Measurements from ENCODE around the gene KRTAP23-1. TPM values are rescaled to one million over a fixed set of nuclear protein-coding genes. Genes with fewer than 3 reads are reported as not detected.

KRTAP23-1 gene, protein sequence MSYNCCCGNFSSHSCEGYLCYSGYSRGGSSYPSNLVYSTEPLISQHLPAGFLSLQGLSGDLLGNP
- total RNA-seq (2014; rRNA removed) (not detected in 2 replicates), Bru-seq, nascent RNA (not detected), BruChase-seq, experiment 1, labeled RNA remaining after a 6-hour chase (not detected), BruChase-seq, experiment 2, labeled RNA remaining after a 2-hour chase (not detected)
- long read RNA-seq, result 0 reads

DNA sequence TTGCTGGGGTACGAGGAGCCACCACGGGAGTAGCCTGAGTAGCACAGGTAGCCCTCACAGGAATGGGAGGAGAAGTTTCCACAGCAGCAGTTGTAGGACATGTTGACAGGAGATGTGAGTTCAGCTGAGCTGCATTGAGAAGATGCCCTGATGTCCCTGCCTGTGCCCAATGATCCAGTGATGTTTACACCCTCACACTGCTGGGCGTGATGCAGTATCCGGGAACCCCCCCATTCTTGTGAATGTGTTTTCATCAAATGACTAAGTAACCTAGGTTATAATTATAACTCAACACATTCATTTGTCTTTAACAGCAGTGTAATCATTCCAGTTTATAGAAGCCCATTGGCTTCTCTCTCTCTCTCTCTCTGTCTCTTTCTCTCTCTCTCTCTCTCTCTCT, at the start of gene KRTAP23-1:
KRTAP23-1 (minus strand) TSS at position 101 of the 400 bp plus-strand sequence; CDS start at position 101, 0 bp downstream.
- TF ChIP-seq EZH2 (IDR thresholded peaks at IDR 0.05; ENCODE audit: low read length, unreplicated experiment) (no peak), EZH2phosphoT487 (IDR thresholded peaks at IDR 0.05; ENCODE audit: borderline replicate concordance, low read length) (no peak)
- TF ChIP-seq, protein P1, sequence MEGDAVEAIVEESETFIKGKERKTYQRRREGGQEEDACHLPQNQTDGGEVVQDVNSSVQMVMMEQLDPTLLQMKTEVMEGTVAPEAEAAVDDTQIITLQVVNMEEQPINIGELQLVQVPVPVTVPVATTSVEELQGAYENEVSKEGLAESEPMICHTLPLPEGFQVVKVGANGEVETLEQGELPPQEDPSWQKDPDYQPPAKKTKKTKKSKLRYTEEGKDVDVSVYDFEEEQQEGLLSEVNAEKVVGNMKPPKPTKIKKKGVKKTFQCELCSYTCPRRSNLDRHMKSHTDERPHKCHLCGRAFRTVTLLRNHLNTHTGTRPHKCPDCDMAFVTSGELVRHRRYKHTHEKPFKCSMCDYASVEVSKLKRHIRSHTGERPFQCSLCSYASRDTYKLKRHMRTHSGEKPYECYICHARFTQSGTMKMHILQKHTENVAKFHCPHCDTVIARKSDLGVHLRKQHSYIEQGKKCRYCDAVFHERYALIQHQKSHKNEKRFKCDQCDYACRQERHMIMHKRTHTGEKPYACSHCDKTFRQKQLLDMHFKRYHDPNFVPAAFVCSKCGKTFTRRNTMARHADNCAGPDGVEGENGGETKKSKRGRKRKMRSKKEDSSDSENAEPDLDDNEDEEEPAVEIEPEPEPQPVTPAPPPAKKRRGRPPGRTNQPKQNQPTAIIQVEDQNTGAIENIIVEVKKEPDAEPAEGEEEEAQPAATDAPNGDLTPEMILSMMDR (conservative IDR thresholded peaks at IDR 0.05; ENCODE audit: low read depth, low read length), result no peak
- no TSS peak for BruUV-seq (replicated peaks)

DNA sequence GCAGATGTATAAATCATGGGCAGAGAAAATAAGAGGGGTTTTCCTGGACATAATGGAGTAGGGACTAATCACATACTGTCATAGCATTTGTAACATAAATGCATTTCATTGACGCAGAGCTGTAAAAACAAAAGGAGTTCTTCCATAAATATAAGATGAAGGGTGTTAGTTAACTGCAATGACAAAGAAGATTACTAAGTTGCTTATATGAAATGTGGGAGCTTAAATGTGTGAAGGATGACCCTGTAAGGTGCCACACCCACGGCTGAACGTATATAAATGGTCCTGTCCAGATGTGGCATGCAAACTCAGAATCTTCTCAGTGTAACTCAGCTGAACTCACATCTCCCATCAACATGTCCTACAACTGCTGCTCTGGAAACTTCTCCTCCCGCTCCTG, 47.3 kb upstream of the KRTAP23-1 start, which contains the start of gene KRTAP13-1:
KRTAP13-1 (plus strand) TSS at position 301 of the 400 bp plus-strand sequence; CDS start at position 357, 56 bp downstream.
- no TSS peak for BruUV-seq (replicated peaks)

More for the DNA sequence above, at the start of gene KRTAP23-1:
- Histone ChIP-seq H3K9me3 (ENCODE audit: low read length) (0 out of 2 replicates have a peak, but pooled peaks cover 3% of the 10 kb centered on the region), H3K79me2 (ENCODE audit: low read length) (no peaks in the 10 kb centered on the region), H3K4me2 (ENCODE audit: low read length) (no peak within 1 kb of the TSS), H2AFZ (ENCODE audit: low read length) (no peak within 1 kb of the TSS), H3K36me3 (ENCODE audit: low read depth, low read length) (no peaks in the 10 kb centered on the region), H3K9me2 (replicated peaks; ENCODE audit: low read length) (no peaks in the 10 kb centered on the region), H4K20me1 (ENCODE audit: low read length) (no peaks in the 10 kb centered on the region), H3K4me3 (ENCODE audit: low read length) (no peak within 1 kb of the TSS), H3F3A (ENCODE audit: low read length, unreplicated experiment) (no peaks in the 10 kb centered on the region), H3K27me3 (ENCODE audit: low read length) (peaks cover 6% of the 10 kb centered on the region; the same call in 1 of the 2 replicates), H3K4me1 (ENCODE audit: insufficient read depth, low read length) (peaks cover 3% of the 10 kb centered on the region; the same call in 1 of the 2 replicates), H3K9ac (ENCODE audit: low read length) (no peak within 1 kb of the TSS), H3K27ac (ENCODE audit: low read length) (no peak within 1 kb of the TSS)
- intact Hi-C loops (cut with micrococcal nuclease), result loop anchor here (10.0 kb wide), 1 partner anchor 156 kb away; the partner anchor contains the start of gene KRTAP19-5
- ChIA-PET POLR2A (ENCODE audit: unreplicated experiment) (no interaction called here), CTCF (no interaction called here)
- DNase-seq (no peak), ATAC-seq (no peak)

More for the DNA sequence above, 47.3 kb upstream of the KRTAP23-1 start, which contains the start of gene KRTAP13-1:
- no peak for ATAC-seq
- Histone ChIP-seq H3K9me2 (replicated peaks; ENCODE audit: low read length) (no peaks in the 10 kb centered on the region), H3K9me3 (ENCODE audit: low read length) (no peaks in the 10 kb centered on the region), H3K27me3 (ENCODE audit: low read length) (peaks cover 49% of the 10 kb centered on the region), H3K4me3 (ENCODE audit: low read length) (no peak within 1 kb of the TSS), H3K9ac (ENCODE audit: low read length) (no peak within 1 kb of the TSS), H4K20me1 (ENCODE audit: low read length) (no peaks in the 10 kb centered on the region), H3K4me1 (ENCODE audit: insufficient read depth, low read length) (no peaks in the 10 kb centered on the region), H3F3A (ENCODE audit: low read length, unreplicated experiment) (no peaks in the 10 kb centered on the region), H3K4me2 (ENCODE audit: low read length) (no peak within 1 kb of the TSS), H3K27ac (ENCODE audit: low read length) (no peak within 1 kb of the TSS), H3K79me2 (ENCODE audit: low read length) (no peaks in the 10 kb centered on the region), H2AFZ (ENCODE audit: low read length) (no peak within 1 kb of the TSS), H3K36me3 (ENCODE audit: low read depth, low read length) (no peaks in the 10 kb centered on the region)
- CTCF ChIA-PET, result no interaction called here
- intact Hi-C loops (cut with micrococcal nuclease), result no loop called here
- POLR2A ChIA-PET (ENCODE audit: unreplicated experiment), result no interaction called here
- TF ChIP-seq, protein P1 (conservative IDR thresholded peaks at IDR 0.05; ENCODE audit: low read depth, low read length), result no peak
- no peak for TF ChIP-seq EZH2 (IDR thresholded peaks at IDR 0.05; ENCODE audit: low read length, unreplicated experiment)
- TF ChIP-seq EZH2phosphoT487 (IDR thresholded peaks at IDR 0.05; ENCODE audit: borderline replicate concordance, low read length), result no peak
- no peak for DNase-seq
